HCT116 (cell line): ENCODE measurements around the gene MSL2. TPM values are rescaled to one million over a fixed set of nuclear protein-coding genes. Genes with fewer than 3 reads are reported as not detected.
"Not testable (repeated sequence)": the region's sequence is repeated elsewhere in the genome, so short reads cannot be mapped to it uniquely, and the experiment has no call there.

Experiments used
- ATAC-seq: fragments of 200-7000 bp; cut with Tn5 transposase; 2 replicates; pipeline ENCODE4 v1.9.1; 2020; ENCODE audit warnings: mild to moderate bottlenecking, moderate library complexity
- BruUV-seq: library from RNA; stranded (reverse); fragments of 400-500 nt; replicated peaks from 2 replicates; lab custom pipeline; 2021; lab: Mats Ljungman, UMichigan
- CTCF ChIA-PET: fragments of 300-600 bp; sonication (Branson Sonifier 250); formaldehyde crosslinking; loops from one replicate; lab custom pipeline; 2021; ENCODE audit warnings: antibody characterized with exemption; lab: Charles Lee
- POLR2A ChIA-PET: fragments of 300-600, 350-600 bp; sonication (Branson Sonifier 250); formaldehyde crosslinking; loops from one replicate; lab custom pipeline; 2021; ENCODE audit warnings: antibody characterized with exemption; lab: Charles Lee
- RAD21 ChIA-PET, 2 experiments: fragments of 300-600 bp; sonication (Branson Sonifier 250); formaldehyde crosslinking; loops; one replicate each; lab custom pipeline; 2023; ENCODE audit warnings: low total read pairs in 2 of 2; ENCODE audit not compliant: uncharacterized antibody in 2 of 2, unreplicated experiment in 2 of 2, low non-redundant PET in 1 of 2; lab: Charles Lee
- DNase-seq: peaks from one replicate; pipeline ENCODE4 v3.0.0-alpha.2; 2010; ENCODE audit warnings: low read depth, low spot score
- H2AFZ ChIP-seq: fragments of 200-600 bp; shearing (Covaris generic), sonication (generic); 2 replicates; pipeline ENCODE4 v1.6.1; 2017; ENCODE audit warnings: low read depth, mixed run types, mixed read lengths, antibody characterized with exemption, low read length; ENCODE audit not compliant: poor library complexity, severe bottlenecking
- H3K27ac ChIP-seq: 2 replicates; pipeline ENCODE4 v1.5.1; 2012; ENCODE audit warnings: low read depth, low read length
- H3K27me3 ChIP-seq: fragments of 200-600 bp; sonication (generic); 2 replicates; pipeline ENCODE4 v1.6.1; 2016; ENCODE audit warnings: mixed run types, low read length, mixed read lengths; ENCODE audit not compliant: insufficient read depth
- H3K36me3 ChIP-seq, 2 experiments: fragments of 200-500 bp in 1 of 2; fragments of 200-600 bp in 1 of 2; sonication (Bioruptor generic) in 1 of 2; sonication (generic) in 1 of 2; 2 replicates each; pipeline versions ENCODE4 v1.5.1 to v1.6.1; 2014 to 2016; ENCODE audit warnings: low read length in 2 of 2, inconsistent platforms in 1 of 2, mixed read lengths in 1 of 2, mixed run types in 1 of 2; ENCODE audit not compliant: insufficient read depth in 2 of 2, control insufficient read depth in 1 of 2
- H3K4me1 ChIP-seq, 2 experiments: fragments of 200-600 bp in 1 of 2; sonication (generic) in 1 of 2; 2 replicates each; pipeline versions ENCODE4 v1.5.1 to v1.6.1; 2012 to 2017; ENCODE audit warnings: low read length in 2 of 2, inconsistent platforms in 1 of 2, mild to moderate bottlenecking in 1 of 2, mixed read lengths in 1 of 2, mixed run types in 1 of 2, moderate library complexity in 1 of 2; ENCODE audit not compliant: insufficient read depth in 2 of 2, control insufficient read depth in 1 of 2
- H3K4me2 ChIP-seq: fragments of 200-600 bp; sonication (generic); 2 replicates; pipeline ENCODE4 v1.6.1; 2017; ENCODE audit warnings: mixed run types, low read length, mixed read lengths
- H3K4me3 ChIP-seq, 2 experiments: fragments of 200-600 bp in 1 of 2; sonication (generic) in 1 of 2; replicated peaks in 1 of 2; 2 replicates each; pipeline ENCODE4 v1.5.1; 2011 to 2016; ENCODE audit warnings: low read length in 2 of 2, control low read depth in 1 of 2, low read depth in 1 of 2, mild to moderate bottlenecking in 1 of 2, mixed read lengths in 1 of 2, mixed run types in 1 of 2
- H3K79me2 ChIP-seq: fragments of 200-600 bp; sonication (generic); 2 replicates; pipeline ENCODE4 v1.6.1; 2017; ENCODE audit warnings: mild to moderate bottlenecking, mixed run types, low read length, moderate library complexity, mixed read lengths; ENCODE audit not compliant: insufficient read depth
- H3K9ac ChIP-seq: fragments of 200-600 bp; sonication (generic); 2 replicates; pipeline ENCODE4 v1.6.1; 2016; ENCODE audit warnings: low read length, mixed read lengths
- H3K9me2 ChIP-seq: fragments of 200-600 bp; sonication (generic), shearing (Covaris generic); 2 replicates; pipeline ENCODE4 v1.6.1; 2017; ENCODE audit warnings: mixed run types, mild to moderate bottlenecking, moderate library complexity; ENCODE audit not compliant: insufficient read depth
- H3K9me3 ChIP-seq, 2 experiments: fragments of 200-500 bp in 1 of 2; fragments of 200-600 bp in 1 of 2; sonication (Bioruptor generic) in 1 of 2; sonication (generic) in 1 of 2; 2 replicates each; pipeline ENCODE4 v1.6.1; 2014 to 2017; ENCODE audit warnings: low read length in 2 of 2, mixed read lengths in 2 of 2, inconsistent platforms in 1 of 2, low read depth in 1 of 2, mild to moderate bottlenecking in 1 of 2, mixed run types in 1 of 2, moderate library complexity in 1 of 2; ENCODE audit not compliant: control insufficient read depth in 1 of 2, insufficient read depth in 1 of 2
- H4K20me1 ChIP-seq: fragments of 200-600 bp; sonication (generic), shearing (Covaris generic); 2 replicates; pipeline ENCODE4 v1.6.1; 2017; ENCODE audit warnings: mixed run types, mild to moderate bottlenecking, moderate library complexity; ENCODE audit not compliant: insufficient read depth
- CEBPB ChIP-seq: IDR thresholded peaks from 2 replicates; pipeline ENCODE4 v1.6.1; 2012; ENCODE audit warnings: low read depth
- EZH2 ChIP-seq: fragments of 200-600 bp; sonication (generic); IDR thresholded peaks from 2 replicates; pipeline ENCODE4 v1.6.1; 2017; ENCODE audit warnings: antibody characterized with exemption, mixed run types
- JUND ChIP-seq: IDR thresholded peaks from 2 replicates; pipeline ENCODE4 v1.6.1; 2012
- POLR2A ChIP-seq: IDR thresholded peaks from 2 replicates; pipeline ENCODE4 v1.7.0; 2011; ENCODE audit warnings: borderline replicate concordance; ENCODE audit not compliant: insufficient read depth, insufficient read length; ENCODE audit errors: extremely low read depth
- intact Hi-C: fragments of 100-400 bp; cut with micrococcal nuclease; formaldehyde crosslinking; loops from 2 replicates; pipeline ENCODE4 v1.10.0; 2022
- total RNA-seq: library from RNA; stranded (reverse); gene quantifications from one replicate; pipeline ENCODE4 v1.2.1, GENCODE V29; 2021; ENCODE audit not compliant: unreplicated experiment

Gene MSL2
- total RNA-seq, 1 experiment from 2014 or later = 34.8 TPM

DNA sequence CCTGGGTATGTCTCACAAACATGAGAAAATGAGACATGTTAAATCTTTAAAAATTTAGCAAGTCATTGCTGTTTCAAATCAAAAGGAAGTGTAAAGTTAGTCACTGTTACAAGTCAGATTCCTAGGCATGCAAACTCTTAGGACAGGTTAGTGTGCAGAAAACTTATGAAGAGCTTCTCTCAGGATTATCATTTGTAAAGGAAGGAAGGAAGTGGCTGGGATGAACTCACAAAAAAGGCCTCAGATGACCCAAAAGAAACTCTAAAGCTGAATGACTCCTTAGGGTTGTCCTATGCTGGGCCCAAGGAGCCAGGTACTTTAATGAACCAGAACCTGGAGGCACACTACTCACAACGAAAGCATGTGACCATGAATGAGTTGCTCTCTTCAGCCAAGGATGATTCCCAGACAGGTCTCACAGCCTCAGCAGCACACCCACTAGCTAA, 25.0 kb downstream of the MSL2 start:
- Histone ChIP-seq H3K4me3 (no peak overlapping the region), H3K9me2 (no peaks in the 10 kb centered on the region), H3K4me1 (peaks cover 0 to 3% of the 10 kb centered on the region in 2 experiments; a peak in 1 of 4 replicates), H4K20me1 (peaks cover 19% of the 10 kb centered on the region; the same call in 1 of the 2 replicates), H3K4me2 (no peak overlapping the region), H2AFZ (no peak overlapping the region), H3K9me3 (no peaks in the 10 kb centered on the region), H3K79me2 (peaks cover 100% of the 10 kb centered on the region), H3K27me3 (no peaks in the 10 kb centered on the region), H3K27ac (no peak overlapping the region), H3K9ac (no peak overlapping the region), H3K36me3 (no peaks in the 10 kb centered on the region)
- ChIA-PET RAD21 (no interaction called here), CTCF (no interaction called here), POLR2A (interaction anchor here (1.6 kb wide), 1 partner anchor 25 kb away, joined by 4 read pairs; the partner anchor contains the start of gene MSL2)
- no peak for DNase-seq
- BruUV-seq = no TSS peak
- intact Hi-C loops = no loop called here
- TF ChIP-seq EZH2 (no peak), POLR2A (no peak), CEBPB (no peak), JUND (no peak)
- ATAC-seq = no peak

GRCh38 chr3:136168236-136168635, 27.9 kb downstream of the MSL2 start:
- H3K9me3 ChIP-seq, H3K4me2 ChIP-seq, H2AFZ ChIP-seq, H3K36me3 ChIP-seq, H3K27me3 ChIP-seq, intact Hi-C loops, RAD21 ChIA-PET, CTCF ChIA-PET, H3K4me1 ChIP-seq, DNase-seq, BruUV-seq, POLR2A ChIA-PET, H3K9ac ChIP-seq, H3K9me2 ChIP-seq, H3K27ac ChIP-seq, H3K4me3 ChIP-seq, ATAC-seq: not testable (repeated sequence)
- Histone ChIP-seq H4K20me1 (peaks cover 22% of the 10 kb centered on the region), H3K79me2 (peaks cover 100% of the 10 kb centered on the region)
